Skeletal muscle cell (primary cell): ENCODE results near the gene TNNT2.
A peak's percentile ranks its signal among the peaks of the same experiment; 100 is the strongest.

Source experiments
- DNase-seq: peaks from one replicate; pipeline ENCODE4 v3.0.0-alpha.2; 2010; ENCODE audit warnings: low read depth
- H3K4me3 ChIP-seq: 2 replicates; pipeline ENCODE4 v1.5.1; 2011; ENCODE audit warnings: low read depth, mild to moderate bottlenecking, control low read depth, low read length, moderate library complexity

Gene TNNT2

DNA sequence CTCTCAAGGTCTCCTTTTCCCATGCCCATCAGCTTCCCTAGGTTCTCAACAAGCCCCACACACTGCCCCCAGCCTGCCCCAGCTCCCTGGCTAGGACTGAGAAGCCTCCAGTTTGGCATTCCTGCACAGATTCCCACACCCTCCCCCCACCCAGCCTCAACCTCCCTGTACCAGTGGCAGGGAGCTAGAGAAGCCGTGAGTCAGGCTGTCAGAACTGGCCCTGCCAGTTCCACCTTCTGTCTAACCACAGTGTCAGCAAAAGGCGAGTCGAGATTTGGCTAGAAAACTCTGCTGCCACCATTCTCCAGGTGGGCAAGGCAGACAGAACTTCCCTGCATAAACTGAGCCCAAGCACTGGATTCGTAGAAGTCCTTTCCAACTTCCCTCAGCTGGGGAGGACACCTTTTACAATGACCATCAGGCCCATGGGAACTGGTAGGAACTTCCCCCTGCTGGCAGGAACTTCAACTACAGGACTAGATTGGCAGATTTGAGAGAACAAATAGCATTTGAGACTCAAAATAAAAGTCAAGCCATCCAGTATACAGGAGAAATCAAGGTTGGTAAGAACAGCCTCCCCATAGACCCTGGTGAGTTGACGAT is 31.0 kb downstream of the TNNT2 start:
- peak; percentile 5 for DNase-seq
- no peak overlapping the region for H3K4me3 ChIP-seq

DNA sequence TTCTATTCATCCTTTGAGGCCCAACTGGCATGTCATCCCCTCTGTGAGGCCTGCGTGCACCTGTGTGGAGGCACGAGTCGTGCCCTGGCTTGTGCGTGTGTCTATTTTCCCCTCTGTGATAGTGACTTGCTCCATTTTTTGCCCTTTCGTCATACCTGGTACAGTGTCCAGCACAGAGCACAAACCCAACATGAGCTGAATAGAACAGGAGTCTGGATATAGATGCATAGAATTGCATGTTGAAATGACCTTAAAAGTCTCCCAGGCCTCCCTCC is 32.5 kb downstream of the TNNT2 start:
- no peak for DNase-seq
- no peak overlapping the region for H3K4me3 ChIP-seq

DNA sequence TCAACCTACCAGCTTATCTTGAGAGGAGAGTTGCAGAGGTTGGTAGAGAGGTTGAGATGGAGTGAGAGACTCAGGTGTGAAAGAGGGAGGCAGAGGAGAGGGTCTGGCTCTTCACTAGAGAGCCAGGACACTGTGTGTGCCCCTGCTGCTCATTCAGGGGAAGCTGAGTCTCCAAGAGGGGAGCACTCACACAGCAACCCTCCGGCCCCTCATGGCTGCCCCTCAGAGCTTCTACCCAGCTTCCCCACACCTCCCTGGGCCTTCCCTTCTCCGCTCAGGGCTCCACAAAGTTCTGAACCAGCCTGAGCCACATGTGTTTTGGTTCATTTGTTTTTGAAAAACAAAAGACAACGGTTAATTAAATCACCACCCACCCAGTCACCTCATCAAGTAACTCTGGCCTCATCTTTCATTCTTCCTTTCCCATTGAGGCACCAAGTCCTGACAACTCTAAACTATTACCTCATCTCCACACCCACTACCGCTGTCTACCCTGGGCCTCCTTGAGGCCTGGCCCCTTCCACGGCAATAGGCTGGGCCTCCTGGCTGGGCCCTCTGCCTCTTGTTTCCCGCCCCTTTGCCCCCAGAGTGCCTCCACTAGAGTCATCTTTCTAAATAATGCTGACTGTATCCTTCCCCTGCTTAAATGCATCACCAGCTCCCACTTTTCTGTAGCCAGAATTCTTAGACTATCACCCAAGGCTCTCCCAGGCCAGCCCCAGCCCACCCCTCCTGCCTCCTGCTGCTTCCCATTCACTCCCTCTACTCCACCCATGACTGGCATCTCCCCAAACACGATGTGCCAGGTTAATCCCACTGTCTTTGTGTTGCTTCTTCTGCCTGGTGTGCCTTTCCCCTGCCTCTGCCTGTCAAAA is 33.0 kb downstream of the TNNT2 start:
- no peak overlapping the region for H3K4me3 ChIP-seq
- no peak for DNase-seq

DNA sequence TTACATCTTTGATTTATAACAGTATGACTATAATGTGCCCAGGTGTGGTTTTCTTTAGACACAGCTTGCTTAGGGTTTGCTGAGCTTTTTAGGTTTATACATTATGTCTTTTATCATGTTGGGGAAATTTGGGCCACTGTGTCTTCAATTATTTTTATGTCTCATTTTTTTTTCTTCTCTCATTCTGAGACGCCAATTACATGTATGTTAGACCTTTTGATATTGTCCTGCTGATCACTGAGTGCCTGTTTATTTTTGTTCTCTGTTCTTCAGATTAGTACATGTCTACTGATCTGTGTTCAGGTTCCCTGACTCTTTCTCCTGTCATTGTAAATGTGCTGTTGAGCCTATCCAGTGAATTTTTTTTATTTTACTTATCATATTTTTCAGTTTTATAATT is 36.1 kb downstream of the TNNT2 start:
- no peak overlapping the region for H3K4me3 ChIP-seq
- no peak for DNase-seq

DNA sequence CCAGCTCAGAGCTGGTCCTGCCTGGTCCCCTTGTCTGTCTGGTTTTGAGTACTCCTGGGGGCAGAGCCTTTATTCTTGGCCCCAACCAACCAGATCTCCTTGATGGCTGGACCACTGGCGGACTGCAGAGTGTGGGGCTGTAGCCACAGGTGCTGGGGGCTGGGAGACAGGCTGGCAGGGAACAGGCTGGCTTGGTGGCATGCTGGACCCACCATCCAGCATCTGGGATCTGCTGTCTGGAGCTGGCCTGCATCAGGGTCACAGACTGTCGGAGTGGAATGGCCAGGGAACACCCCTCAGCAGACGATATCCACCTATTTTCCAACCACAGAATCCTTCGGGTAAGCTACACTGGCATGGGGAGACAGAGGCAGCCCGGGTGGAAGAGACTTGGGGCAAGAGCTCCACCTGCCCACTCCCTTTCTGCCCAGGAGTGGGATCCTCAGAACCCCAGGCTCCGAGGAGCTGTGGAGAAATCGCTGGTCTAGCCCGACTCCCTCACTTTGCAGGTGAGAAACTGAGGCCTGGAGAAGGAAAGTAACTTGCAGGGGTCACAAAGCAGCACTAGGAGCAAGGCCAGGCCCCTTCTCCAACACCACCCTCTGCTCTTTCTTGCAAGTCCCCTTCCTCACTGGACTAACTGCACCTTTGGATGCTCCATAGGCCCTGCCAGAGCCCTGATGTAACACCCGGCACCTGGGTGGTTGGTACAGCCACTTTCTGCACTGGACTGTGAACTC is 40.6 kb downstream of the TNNT2 start:
- H3K4me3 ChIP-seq, result no peak overlapping the region
- no peak for DNase-seq

DNA sequence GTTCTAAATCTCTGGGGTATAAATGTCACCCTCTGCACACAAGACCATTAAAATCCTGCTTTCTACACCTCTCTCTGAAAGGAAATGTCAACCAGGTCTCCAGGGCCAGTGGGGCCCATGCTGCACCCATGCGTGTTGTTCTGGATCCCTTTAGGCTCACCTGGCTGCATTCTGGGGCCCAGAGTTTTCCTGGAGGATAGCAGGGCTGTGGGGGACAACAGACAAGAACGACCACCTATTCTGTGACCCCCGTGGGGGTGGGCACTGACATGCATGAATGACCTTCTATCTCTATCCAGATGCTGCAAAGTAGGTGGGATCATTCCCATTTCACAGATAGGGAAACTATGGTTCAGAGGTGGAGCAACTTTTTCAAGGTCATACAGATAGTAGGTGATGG is 41.6 kb downstream of the TNNT2 start:
- H3K4me3 ChIP-seq, result no peak overlapping the region
- DNase-seq, result no peak

DNA sequence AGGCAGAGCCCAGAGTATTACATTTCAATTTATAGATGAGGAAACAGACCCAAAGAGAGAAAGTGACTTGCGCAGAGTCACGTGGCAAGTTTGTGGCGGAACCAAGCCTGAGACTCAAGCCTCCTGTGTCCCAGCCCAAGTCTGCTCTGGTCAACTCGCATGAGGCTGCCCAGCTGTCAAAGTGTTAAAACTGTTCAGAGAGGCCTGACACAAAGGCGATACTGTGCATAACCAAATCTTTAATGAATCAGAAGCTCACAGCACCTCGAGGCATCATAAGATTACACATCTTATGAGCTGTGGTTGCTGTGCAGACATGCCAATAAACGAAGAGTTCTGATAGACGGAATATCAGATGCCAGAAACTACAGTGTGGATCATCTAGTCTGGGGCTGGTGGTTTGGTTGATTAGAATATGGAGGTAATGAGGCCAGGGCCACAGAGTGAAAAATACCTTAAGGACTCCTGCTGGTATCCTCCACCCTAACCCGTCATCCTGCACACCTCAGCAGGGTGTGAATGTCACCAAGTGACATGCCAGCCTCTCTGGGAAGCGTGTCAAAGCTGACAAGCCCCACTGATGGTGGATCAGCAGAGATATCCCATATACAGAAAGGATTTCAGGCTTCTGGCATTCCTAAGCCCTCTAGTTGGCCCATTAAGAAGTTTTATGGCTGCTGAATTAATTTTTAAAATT is 42.2 kb downstream of the TNNT2 start:
- DNase-seq, result no peak
- H3K4me3 ChIP-seq, result no peak overlapping the region

DNA sequence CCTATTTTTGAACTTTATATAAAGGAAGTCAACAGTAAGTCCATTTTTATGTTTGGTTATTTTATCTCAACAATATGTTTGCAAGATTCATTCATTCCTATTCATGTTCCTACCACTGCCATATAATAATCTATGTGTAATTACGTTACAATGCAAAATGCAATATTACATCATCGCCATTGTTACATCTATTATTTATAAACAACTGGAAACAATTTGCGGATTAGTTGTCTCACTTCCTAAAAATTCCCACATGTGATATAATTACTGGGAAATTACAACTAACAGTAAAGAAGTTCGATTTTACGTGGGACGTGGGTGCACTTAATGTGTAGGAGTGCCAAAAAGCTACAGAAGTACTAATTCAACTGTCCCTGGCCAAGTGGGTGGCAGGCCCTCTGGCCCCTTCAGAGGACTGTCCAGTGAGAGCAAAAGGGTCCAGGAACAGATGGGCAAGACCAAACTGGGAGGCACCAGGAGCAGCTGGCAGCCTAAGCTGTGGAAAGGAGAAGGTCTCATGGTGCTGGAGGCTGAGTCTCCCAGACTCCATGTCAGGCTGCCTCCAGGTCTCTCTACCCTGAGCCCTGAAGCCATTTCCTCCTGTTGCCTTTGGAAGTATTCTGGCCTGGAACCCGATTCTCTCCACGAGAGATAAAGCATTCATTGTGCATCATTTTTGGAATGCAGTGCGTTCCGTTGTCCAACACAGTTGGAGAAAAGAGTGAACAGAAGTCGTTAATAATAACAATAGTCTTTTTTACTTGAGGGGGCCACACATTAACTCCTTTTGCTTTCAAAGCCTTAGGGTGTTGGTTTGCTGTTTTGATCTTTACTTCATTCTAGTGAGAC is 42.9 kb downstream of the TNNT2 start:
- no peak overlapping the region for H3K4me3 ChIP-seq
- DNase-seq, result no peak

DNA sequence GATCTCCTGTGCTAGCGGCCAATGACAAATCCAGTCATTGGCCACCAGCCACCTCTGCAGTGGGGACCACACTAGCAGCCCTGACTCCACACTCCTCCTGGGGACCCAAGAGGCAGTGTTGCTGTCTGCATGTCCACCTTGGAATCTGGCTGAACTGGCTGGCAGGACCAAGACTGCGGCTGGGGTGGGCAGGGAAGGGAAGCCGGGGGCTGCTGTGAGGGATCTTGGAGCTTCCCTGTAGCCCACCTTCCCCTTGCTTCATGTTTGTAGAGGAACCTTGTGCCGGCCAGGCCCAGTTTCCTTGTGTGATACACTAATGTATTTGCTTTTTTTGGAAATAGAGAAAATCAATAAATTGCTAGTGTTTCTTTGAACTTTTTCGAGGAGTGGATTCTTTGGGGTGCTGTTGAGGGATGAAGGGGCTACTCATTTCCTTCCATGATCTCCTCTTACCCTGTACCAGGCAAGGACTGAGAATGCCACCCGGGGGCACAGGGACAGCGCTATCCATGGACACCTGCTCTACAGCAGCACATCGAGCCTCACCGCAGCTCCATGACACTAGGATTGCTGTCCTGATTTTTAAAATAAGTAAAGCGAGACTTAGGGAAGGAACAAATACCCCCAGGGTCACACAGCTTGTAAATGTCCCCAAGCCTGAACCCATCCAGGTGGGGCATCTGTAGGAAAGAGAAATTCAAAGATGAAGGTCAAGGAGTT is 44.7 kb downstream of the TNNT2 start:
- no peak for DNase-seq

DNA sequence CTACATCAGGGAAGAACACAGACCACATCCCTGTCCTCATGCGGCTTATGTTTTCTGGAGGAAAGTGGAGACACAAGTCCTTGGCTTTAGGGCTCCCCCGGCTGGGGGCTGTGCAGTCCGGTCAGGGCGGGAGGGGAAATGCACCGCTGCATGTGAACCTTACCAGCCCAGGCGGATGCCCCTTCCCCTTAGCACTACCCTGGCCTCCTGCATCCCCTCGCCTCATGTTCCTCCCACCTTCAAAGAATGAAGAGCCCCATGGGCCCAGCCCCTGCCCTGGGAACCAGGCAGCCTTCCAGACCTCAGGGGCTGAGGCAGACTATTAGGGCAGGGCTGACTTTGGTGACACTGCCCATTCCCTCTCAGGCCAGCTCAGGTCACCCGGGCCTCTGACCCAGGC is 45.5 kb downstream of the TNNT2 start:
- H3K4me3 ChIP-seq, result no peak overlapping the region

More for the DNA sequence above, 44.7 kb downstream of the TNNT2 start:
- no peak overlapping the region for H3K4me3 ChIP-seq

DNA sequence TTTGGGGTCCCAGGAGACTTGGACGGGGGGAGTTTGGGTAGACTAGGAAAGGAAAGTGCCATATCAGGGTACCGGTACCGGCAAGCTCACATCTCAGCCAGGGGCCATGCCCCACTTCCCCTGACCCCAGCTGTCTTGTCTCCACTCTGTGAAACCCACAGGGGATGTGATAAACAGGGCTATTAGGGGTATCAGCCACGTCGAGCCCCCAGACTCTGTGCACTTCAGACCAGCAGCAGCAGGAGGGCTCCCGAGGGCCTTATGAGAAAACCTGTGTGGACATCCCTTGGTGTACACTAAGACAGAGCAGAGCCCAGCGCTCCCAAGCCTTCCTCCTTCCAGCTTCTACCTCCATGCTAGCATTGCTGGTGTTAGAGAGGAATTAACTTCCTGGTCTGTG is 46.3 kb downstream of the TNNT2 start:
- DNase-seq, result no peak
- H3K4me3 ChIP-seq, result no peak overlapping the region

More for the DNA sequence above, 45.5 kb downstream of the TNNT2 start:
- no peak for DNase-seq

DNA sequence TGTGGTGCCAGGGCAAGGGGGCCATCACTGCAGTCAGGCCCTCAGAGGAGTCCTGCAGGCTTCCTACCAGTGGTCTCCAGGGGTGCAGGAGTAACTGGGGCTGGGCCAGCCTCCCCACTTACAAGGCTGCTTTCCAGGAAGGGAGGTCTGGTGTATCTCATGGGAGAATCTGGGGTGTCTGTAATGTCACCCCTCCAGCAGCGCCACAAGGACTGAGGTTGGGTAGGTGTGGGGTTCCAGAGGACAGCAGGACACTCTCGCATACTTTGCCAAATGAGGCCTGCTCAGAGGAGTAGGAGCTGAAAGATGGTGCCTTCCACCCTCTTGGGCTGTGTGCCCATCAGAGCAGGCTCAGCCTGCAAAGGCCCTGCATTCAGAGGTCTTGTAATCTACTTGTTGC is 46.9 kb downstream of the TNNT2 start:
- DNase-seq, result no peak
- no peak overlapping the region for H3K4me3 ChIP-seq

DNA sequence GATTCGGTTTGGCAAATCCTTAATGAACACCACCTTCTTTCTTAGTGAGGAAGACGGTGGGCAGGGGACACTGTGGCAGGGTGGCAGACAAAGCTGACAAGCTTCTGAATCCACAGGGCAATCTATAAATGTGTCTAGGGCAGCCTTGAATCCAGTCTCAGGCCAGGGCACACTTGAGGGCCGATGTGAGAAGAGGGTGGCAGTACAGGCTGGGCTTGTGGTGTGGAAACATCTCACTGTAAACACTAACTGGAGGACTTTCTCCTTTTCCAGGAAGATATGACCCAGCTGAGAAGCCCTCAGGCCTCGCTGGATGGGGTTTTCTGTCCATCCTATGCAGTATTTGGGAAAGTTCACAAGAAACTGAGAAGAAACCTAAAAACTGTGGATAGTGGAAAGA is 47.7 kb downstream of the TNNT2 start:
- DNase-seq, result no peak
- no peak overlapping the region for H3K4me3 ChIP-seq

DNA sequence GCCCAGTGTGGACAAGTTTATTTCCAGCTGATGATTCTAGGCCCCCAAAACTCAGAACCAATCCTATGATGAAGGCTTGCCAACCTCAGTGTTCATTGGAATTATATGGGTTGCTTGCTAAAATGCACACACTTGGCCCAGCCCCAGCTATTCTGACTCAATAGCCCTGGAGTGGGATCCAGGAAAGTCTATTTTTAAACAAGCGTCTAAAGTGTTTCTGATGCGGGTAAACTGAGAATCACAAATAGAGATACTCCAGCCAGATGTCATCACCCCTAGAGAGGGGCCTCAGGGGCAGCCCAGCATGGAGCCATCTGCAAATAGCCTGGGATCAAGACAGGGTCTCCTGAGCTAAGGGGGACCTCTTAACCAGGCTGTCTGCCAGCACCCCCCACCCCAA is 48.2 kb downstream of the TNNT2 start:
- DNase-seq, result no peak
- H3K4me3 ChIP-seq, result no peak overlapping the region

DNA sequence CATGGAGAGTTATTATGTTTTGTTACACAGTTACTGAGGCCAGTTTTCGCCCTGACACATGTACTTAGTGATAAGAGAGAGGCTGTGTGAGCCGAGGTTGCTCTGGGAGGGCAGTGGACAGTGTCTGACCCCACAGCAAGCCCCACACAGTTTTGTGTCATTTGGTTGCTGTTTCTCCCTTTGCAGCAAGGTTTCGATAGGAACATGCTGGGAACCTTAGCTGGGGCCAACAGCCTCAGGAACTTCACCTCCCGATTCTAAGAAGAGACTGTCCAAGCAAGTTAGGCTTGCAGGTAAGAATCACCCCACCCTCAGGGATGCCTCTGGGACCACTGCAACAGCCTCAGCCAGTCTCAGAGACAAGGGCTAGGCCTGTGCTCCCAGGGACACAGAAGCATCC is 48.9 kb downstream of the TNNT2 start:
- H3K4me3 ChIP-seq, result no peak overlapping the region
- DNase-seq, result no peak

DNA sequence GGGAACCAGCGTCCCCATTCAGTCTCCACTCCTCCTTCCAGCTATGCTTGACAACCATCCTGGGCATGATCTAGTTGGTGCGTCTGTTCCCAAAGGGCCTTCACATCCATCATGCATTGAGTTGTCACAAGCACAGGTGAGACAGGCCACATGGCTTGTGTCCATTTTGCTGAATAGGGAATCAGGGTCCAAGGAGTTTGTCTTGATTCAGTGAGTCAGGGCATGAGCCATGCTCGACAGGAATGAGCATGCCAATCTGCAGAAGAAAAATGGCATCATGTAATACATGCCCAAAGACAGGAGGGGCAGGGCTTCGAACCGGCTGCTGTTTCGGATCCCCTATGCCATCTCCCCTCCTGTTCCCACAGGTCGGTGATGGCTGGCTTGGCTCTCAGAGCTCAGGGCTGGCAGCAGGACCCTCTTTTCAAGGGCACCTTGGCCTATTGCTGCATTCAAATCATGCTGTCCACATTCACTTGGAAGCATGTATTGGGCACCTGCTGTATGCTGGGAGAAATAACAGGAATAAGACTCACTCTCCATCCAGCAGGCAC is 49.7 kb downstream of the TNNT2 start:
- H3K4me3 ChIP-seq, result no peak overlapping the region
- DNase-seq, result no peak

DNA sequence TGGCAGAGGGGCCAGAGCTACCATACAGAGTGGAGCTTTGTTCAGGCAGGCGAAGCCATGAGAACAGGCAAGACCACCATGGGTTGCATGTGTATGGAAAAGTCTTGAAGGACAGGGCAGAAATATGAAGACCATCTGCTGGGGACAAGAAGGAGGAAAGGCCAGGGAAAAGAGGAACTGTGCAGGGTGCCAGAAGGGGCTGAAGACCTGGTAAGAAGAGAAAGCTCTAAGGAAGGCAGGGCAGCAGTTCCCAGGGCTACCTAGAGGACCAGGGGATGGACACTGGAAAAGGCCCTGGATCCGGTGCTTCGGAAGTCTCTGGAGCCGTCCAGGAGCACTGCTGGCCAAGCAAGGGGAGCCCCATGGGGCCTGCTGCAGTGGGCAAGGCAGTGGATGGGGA is 50.8 kb downstream of the TNNT2 start:
- no peak for DNase-seq
- no peak overlapping the region for H3K4me3 ChIP-seq

DNA sequence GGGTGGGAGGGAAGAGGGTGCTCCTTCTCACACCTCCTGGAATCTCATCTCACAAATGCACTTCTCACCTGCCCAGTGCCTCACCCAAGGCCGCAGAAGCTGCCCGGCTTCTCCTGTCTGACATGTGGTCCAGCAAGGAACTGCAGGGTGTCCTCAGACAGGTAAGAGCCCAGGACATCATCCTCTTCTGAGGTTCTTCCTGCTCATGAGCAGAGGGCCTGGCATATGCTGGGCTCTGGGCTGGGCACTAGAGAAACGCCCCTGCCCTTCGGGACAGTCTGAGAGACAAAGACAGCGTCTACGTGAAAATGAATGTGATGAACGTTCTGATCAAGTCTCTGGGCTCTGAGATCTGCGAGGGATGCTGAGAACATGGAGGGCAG is 51.8 kb downstream of the TNNT2 start:
- no peak for DNase-seq
- H3K4me3 ChIP-seq, result no peak overlapping the region
